GM19467 (cell line): ENCODE measurements around the gene HSPB1.
"Not testable (repeated sequence)": the region's sequence is repeated elsewhere in the genome, so short reads cannot be mapped to it uniquely, and the experiment has no call there.

ENCODE experiments used
- ATAC-seq: cut with Tn5 transposase; IDR thresholded peaks from one replicate; pipeline ENCODE4 v1.9.1; 2021; ENCODE audit warnings: mild to moderate bottlenecking, moderate library complexity; ENCODE audit not compliant: unreplicated experiment

HSPB1 gene

GRCh38 chr7:76330261-76330660, 27.8 kb downstream of the HSPB1 start:
- no peak for ATAC-seq

GRCh38 chr7:76330673-76331072, 28.2 kb downstream of the HSPB1 start:
- ATAC-seq: no peak

GRCh38 chr7:76332078-76332477, 29.6 kb downstream of the HSPB1 start:
- ATAC-seq: no peak

- no peak for ATAC-seq
Observed at GRCh38 chr7:76333511-76334101, 31.1 kb downstream of the HSPB1 start.

GRCh38 chr7:76334320-76334967, 32.0 kb downstream of the HSPB1 start:
- ATAC-seq: no peak

GRCh38 chr7:76335417-76335816, 32.9 kb downstream of the HSPB1 start:
- ATAC-seq: not testable (repeated sequence)

- no peak for ATAC-seq
Observed at GRCh38 chr7:76336094-76336493, 33.6 kb downstream of the HSPB1 start.

- no peak for ATAC-seq
Observed at GRCh38 chr7:76337147-76337546, 34.7 kb downstream of the HSPB1 start.

- no peak for ATAC-seq
Observed at GRCh38 chr7:76338298-76339084, 36.0 kb downstream of the HSPB1 start.

GRCh38 chr7:76340617-76341131, 38.2 kb downstream of the HSPB1 start:
- no peak for ATAC-seq

GRCh38 chr7:76342222-76342621, 39.7 kb downstream of the HSPB1 start:
- no peak for ATAC-seq

- no peak for ATAC-seq
Observed at GRCh38 chr7:76343294-76343930, 40.9 kb downstream of the HSPB1 start.

- ATAC-seq: no peak
Observed at GRCh38 chr7:76343931-76344321, 41.5 kb downstream of the HSPB1 start.

- no peak for ATAC-seq
Observed at GRCh38 chr7:76346097-76346496, 43.6 kb downstream of the HSPB1 start.

GRCh38 chr7:76346778-76347177, 44.3 kb downstream of the HSPB1 start:
- no peak for ATAC-seq

- ATAC-seq: no peak
Observed at GRCh38 chr7:76347710-76348109, 45.2 kb downstream of the HSPB1 start.

GRCh38 chr7:76349313-76349885, 46.9 kb downstream of the HSPB1 start:
- ATAC-seq: no peak

GRCh38 chr7:76351372-76351771, 48.9 kb downstream of the HSPB1 start:
- no peak for ATAC-seq

GRCh38 chr7:76352193-76352592, 49.7 kb downstream of the HSPB1 start:
- ATAC-seq: no peak

GRCh38 chr7:76353744-76354143, 51.3 kb downstream of the HSPB1 start:
- ATAC-seq: no peak
